WERI-Rb-1 (cell line): ENCODE data around the gene BACH1.

Experiments
- DNase-seq: peaks from one replicate; pipeline ENCODE4 v3.0.0-alpha.2; 2020
- H3K27ac ChIP-seq: fragments of 250-450 bp; sonication (Bioruptor Pico); 2 replicates; pipeline ENCODE4 v1.5.1; 2020; ENCODE audit warnings: mild to moderate bottlenecking, moderate library complexity
- H3K27me3 ChIP-seq: fragments of 250-450 bp; sonication (Bioruptor Pico); 2 replicates; pipeline ENCODE4 v1.5.1; 2021; ENCODE audit warnings: mild to moderate bottlenecking, low read depth, moderate library complexity; ENCODE audit not compliant: insufficient read depth, severe bottlenecking
- H3K36me3 ChIP-seq: fragments of 250-450 bp; sonication (Bioruptor Pico); 2 replicates; pipeline ENCODE4 v1.5.1; 2020; ENCODE audit warnings: mild to moderate bottlenecking, moderate library complexity
- H3K4me3 ChIP-seq: 2 replicates; pipeline ENCODE4 v1.5.1; 2011; ENCODE audit warnings: low read depth, mild to moderate bottlenecking, control low read depth, low read length
- H3K9me3 ChIP-seq: fragments of 250-450 bp; sonication (Bioruptor Pico); 2 replicates; pipeline ENCODE4 v1.5.1; 2021; ENCODE audit warnings: mild to moderate bottlenecking, moderate library complexity; ENCODE audit not compliant: severe bottlenecking
- TF ChIP-seq, protein P1 (sequence below): IDR thresholded peaks from 2 replicates; pipeline ENCODE4 v1.5.1; 2011; ENCODE audit warnings: low read depth, mild to moderate bottlenecking, control low read depth, inconsistent platforms, low read length

Gene BACH1

GRCh38 chr21:29318354-29318753 is 19.6 kb downstream of the BACH1 start:
- Histone ChIP-seq H3K27me3 (no peaks in the 10 kb centered on the region), H3K4me3 (no peak overlapping the region), H3K36me3 (peaks cover 32% of the 10 kb centered on the region), H3K27ac (no peak overlapping the region), H3K9me3 (no peaks in the 10 kb centered on the region)
- TF ChIP-seq, protein P1, sequence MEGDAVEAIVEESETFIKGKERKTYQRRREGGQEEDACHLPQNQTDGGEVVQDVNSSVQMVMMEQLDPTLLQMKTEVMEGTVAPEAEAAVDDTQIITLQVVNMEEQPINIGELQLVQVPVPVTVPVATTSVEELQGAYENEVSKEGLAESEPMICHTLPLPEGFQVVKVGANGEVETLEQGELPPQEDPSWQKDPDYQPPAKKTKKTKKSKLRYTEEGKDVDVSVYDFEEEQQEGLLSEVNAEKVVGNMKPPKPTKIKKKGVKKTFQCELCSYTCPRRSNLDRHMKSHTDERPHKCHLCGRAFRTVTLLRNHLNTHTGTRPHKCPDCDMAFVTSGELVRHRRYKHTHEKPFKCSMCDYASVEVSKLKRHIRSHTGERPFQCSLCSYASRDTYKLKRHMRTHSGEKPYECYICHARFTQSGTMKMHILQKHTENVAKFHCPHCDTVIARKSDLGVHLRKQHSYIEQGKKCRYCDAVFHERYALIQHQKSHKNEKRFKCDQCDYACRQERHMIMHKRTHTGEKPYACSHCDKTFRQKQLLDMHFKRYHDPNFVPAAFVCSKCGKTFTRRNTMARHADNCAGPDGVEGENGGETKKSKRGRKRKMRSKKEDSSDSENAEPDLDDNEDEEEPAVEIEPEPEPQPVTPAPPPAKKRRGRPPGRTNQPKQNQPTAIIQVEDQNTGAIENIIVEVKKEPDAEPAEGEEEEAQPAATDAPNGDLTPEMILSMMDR: no peak
- DNase-seq: no peak

- DNase-seq: no peak
- H3K27ac ChIP-seq: no peak overlapping the region
- H3K9me3 ChIP-seq: no peaks in the 10 kb centered on the region
- H3K36me3 ChIP-seq: peaks cover 40% of the 10 kb centered on the region
- TF ChIP-seq, protein P1: no peak
- H3K27me3 ChIP-seq: no peaks in the 10 kb centered on the region
- H3K4me3 ChIP-seq: no peak overlapping the region
Observed at GRCh38 chr21:29320031-29320430, 21.3 kb downstream of the BACH1 start.

DNA sequence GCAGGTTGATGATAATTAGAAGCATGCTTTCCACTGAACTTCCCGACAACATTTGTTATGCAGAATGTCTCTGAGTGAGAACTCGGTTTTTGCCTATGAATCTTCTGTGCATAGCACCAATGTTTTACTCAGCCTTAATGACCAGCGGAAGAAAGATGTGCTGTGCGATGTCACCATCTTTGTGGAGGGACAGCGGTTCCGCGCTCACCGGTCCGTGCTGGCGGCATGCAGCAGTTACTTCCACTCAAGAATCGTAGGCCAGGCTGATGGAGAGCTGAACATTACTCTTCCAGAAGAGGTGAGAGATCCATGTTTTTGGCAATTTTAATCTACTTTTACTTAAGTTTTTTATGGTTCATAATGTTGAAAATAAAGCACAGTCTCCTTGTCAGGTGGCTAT is 22.5 kb downstream of the BACH1 start:
- TF ChIP-seq, protein P1: no peak
- Histone ChIP-seq H3K4me3 (no peak overlapping the region), H3K36me3 (peaks cover 49% of the 10 kb centered on the region), H3K9me3 (no peaks in the 10 kb centered on the region), H3K27ac (no peak overlapping the region), H3K27me3 (no peaks in the 10 kb centered on the region)
- DNase-seq: no peak

GRCh38 chr21:29321932-29322928 is 23.5 kb downstream of the BACH1 start:
- peaks cover 59% of the 10 kb centered on the region for H3K36me3 ChIP-seq
- H3K27me3 ChIP-seq: no peaks in the 10 kb centered on the region
- no peaks in the 10 kb centered on the region for H3K9me3 ChIP-seq
- TF ChIP-seq, protein P1: no peak
- H3K27ac ChIP-seq: no peak overlapping the region
- H3K4me3 ChIP-seq: no peak overlapping the region
- DNase-seq: no peak

GRCh38 chr21:29323189-29323588 is 24.5 kb downstream of the BACH1 start:
- Histone ChIP-seq H3K27ac (no peak overlapping the region), H3K9me3 (no peaks in the 10 kb centered on the region), H3K27me3 (no peaks in the 10 kb centered on the region), H3K36me3 (peaks cover 64% of the 10 kb centered on the region), H3K4me3 (no peak overlapping the region)
- no peak for DNase-seq
- TF ChIP-seq, protein P1: no peak
